Left ventricle myocardium inferior (tissue), 1 donor: ENCODE results near the gene THSD4. TPM values are rescaled to one million over a fixed set of nuclear protein-coding genes. Genes with fewer than 3 reads are reported as not detected.

ENCODE experiments used
- DNase-seq: peaks from one replicate; pipeline ENCODE4 v3.0.0-alpha.2; 2020
- H3K27ac ChIP-seq: fragments of 200-600 bp; replicated peaks from 2 replicates; pipeline ENCODE4 v1.8.0; 2021
- H3K27me3 ChIP-seq: fragments of 200-600 bp; 2 replicates; pipeline ENCODE4 v1.8.0; 2021; ENCODE audit warnings: low read depth
- H3K36me3 ChIP-seq: fragments of 200-600 bp; 2 replicates; pipeline ENCODE4 v1.8.0; 2021
- H3K4me1 ChIP-seq: fragments of 200-600 bp; 2 replicates; pipeline ENCODE4 v1.8.0; 2021
- H3K4me3 ChIP-seq: fragments of 200-600 bp; 2 replicates; pipeline ENCODE4 v1.8.0; 2021; ENCODE audit warnings: mild to moderate bottlenecking, moderate library complexity
- H3K9me3 ChIP-seq: fragments of 200-600 bp; replicated peaks from 2 replicates; pipeline ENCODE4 v1.8.0; 2021
- intact Hi-C: fragments of 100-400 bp; cut with micrococcal nuclease; formaldehyde crosslinking; loops from one replicate; pipeline ENCODE4 v1.11.0; 2022
- total RNA-seq: library from RNA; stranded (reverse); fragmentation: NEBNext Ultra II Directional; extraction: Animal tissue kit (Norgen Biotek cat#: 25700); gene quantifications from one replicate; pipeline ENCODE4 v1.2.1, GENCODE V29; 2021
- TF ChIP-seq, protein P1 (sequence below): fragments of 200-600 bp; IDR thresholded peaks from 2 replicates; pipeline ENCODE4 v1.8.0; 2021; ENCODE audit warnings: antibody characterized with exemption, mild to moderate bottlenecking, borderline replicate concordance
- donor health status: DM: no; HTN: yes; CAD: no; lungs with severe emphysema.

THSD4 gene
- total RNA-seq, 1 donor from 2014 or later, result 95.8 TPM

DNA sequence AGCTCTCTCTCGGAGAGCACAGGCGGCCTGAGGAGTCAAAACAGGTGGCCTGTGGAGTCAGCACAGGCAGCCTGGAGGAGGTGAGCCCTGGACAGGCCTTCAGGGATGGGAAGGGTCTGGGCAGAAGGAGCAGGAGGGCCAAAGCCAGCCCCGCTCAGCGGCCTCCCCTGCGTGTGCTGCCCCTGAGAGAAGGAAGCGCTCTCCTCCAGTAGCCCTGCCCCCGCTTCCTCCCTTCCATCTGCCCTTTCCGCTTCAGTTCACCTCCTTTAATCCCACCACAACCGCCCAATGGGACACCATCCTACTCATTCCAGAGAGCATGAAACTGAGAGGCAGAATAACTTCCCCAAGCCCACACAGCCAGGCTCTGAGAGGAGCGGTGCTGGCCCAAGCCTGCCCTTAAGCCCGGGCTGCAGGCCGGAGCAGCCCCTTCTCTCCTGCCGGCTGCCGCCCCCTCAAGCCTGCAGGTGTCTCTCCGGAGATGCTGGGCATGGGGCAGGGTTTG lies 691.9 kb downstream of the THSD4 start:
- intact Hi-C loops, result loop anchor here (10.0 kb wide), 1 partner anchor 362 kb away; no protein-coding TSS in a partner anchor
- H3K4me1 ChIP-seq, result peaks cover 40% of the 10 kb centered on the region
- no peaks in the 10 kb centered on the region for H3K9me3 ChIP-seq

GRCh38 chr15:71807691-71808091 lies 692.4 kb downstream of the THSD4 start:
- H3K4me1 ChIP-seq, result peaks cover 42% of the 10 kb centered on the region
- no peaks in the 10 kb centered on the region for H3K9me3 ChIP-seq
- TF ChIP-seq, protein P1, sequence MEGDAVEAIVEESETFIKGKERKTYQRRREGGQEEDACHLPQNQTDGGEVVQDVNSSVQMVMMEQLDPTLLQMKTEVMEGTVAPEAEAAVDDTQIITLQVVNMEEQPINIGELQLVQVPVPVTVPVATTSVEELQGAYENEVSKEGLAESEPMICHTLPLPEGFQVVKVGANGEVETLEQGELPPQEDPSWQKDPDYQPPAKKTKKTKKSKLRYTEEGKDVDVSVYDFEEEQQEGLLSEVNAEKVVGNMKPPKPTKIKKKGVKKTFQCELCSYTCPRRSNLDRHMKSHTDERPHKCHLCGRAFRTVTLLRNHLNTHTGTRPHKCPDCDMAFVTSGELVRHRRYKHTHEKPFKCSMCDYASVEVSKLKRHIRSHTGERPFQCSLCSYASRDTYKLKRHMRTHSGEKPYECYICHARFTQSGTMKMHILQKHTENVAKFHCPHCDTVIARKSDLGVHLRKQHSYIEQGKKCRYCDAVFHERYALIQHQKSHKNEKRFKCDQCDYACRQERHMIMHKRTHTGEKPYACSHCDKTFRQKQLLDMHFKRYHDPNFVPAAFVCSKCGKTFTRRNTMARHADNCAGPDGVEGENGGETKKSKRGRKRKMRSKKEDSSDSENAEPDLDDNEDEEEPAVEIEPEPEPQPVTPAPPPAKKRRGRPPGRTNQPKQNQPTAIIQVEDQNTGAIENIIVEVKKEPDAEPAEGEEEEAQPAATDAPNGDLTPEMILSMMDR, result no peak
- H3K4me3 ChIP-seq, result peak overlapping the region; percentile 33
- H3K27me3 ChIP-seq, result peaks cover 11% of the 10 kb centered on the region
- DNase-seq, result no peak
- peak overlapping the region; percentile 51 for H3K27ac ChIP-seq
- no peaks in the 10 kb centered on the region for H3K36me3 ChIP-seq
- intact Hi-C loops, result loop anchor here (10.0 kb wide), 1 partner anchor 363 kb away; no protein-coding TSS in a partner anchor

More for the DNA sequence above, 691.9 kb downstream of the THSD4 start:
- Histone ChIP-seq H3K36me3 (no peaks in the 10 kb centered on the region), H3K4me3 (no peak overlapping the region), H3K27ac (no peak overlapping the region), H3K27me3 (peaks cover 11% of the 10 kb centered on the region)
- TF ChIP-seq, protein P1, result no peak
- DNase-seq, result no peak

- no peak for DNase-seq
- H3K4me1 ChIP-seq, result peaks cover 50% of the 10 kb centered on the region
These were observed 693.2 kb downstream of the THSD4 start for GRCh38 chr15:71808311-71809020.

DNA sequence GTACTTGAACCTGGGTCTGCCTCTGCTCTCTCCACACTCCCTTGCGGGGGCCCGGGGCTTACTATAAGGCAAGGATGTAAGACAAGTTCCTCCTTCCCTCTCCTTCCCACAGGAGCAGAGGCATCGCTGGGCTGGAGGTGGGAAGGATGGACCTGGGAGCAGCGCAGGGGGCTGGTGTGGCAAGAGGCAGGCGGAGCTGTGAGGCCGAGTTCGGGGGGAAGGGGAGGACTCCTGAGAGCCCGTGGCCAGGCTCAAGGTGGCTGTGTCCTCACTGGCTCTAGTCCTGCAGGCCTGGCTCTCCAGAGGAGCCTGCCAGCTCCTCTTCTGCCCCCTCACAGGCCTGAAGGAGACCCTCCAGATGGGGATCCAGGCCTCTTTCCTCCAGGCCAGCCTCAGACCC lies 694.1 kb downstream of the THSD4 start:
- intact Hi-C loops, result loop anchor here (10.0 kb wide), 1 partner anchor 365 kb away; no protein-coding TSS in a partner anchor
- Histone ChIP-seq H3K27ac (no peak overlapping the region), H3K4me3 (no peak overlapping the region), H3K36me3 (no peaks in the 10 kb centered on the region), H3K27me3 (peaks cover 11% of the 10 kb centered on the region), H3K9me3 (no peaks in the 10 kb centered on the region), H3K4me1 (peaks cover 49% of the 10 kb centered on the region)
- TF ChIP-seq, protein P1, result no peak
- no peak for DNase-seq

More at GRCh38 chr15:71808311-71809020, 693.2 kb downstream of the THSD4 start:
- Histone ChIP-seq H3K9me3 (no peaks in the 10 kb centered on the region), H3K27ac (peak overlapping the region; percentile 51), H3K36me3 (no peaks in the 10 kb centered on the region), H3K27me3 (peaks cover 11% of the 10 kb centered on the region), H3K4me3 (peak overlapping the region; percentile 33)
- TF ChIP-seq, protein P1, result no peak
- intact Hi-C loops, result loop anchor here (10.0 kb wide), 1 partner anchor 364 kb away; no protein-coding TSS in a partner anchor

DNA sequence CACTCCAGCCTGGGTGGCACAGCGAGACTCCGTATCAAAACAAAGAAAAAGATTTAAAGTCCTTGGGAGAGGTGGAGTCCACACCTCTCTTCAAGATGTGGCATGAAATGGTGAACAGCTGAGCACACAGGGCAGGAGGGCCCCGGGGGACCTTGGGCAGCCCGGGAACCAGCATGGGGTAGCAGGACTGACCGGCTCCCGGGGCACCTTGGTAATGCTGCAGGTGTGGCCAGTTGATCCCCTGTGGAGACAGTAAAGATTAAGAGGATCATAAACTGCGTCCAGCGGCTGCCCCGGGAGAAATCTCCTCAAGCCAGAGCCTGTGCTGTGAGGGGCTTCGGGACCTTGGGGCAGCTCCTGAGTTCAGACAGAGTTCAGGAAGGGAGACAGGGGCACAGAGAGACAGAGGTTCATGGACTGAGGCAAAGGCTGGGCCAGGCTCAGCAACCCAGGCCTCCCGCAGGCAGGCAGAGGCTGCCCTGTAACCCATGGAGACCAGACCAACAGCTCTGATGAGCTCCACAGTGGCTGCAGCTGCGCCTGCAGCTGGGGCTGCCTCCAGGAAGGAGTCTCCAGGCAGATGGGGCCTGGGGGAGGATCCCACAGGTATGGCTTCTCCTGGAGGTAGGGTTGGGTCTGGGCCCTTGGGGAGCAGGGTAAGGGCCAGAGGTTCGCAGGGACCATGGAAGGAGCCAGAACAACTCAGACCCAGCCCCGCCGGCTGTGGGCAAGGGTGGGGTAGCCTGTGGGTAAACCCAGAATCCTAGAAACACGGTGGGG lies 695.2 kb downstream of the THSD4 start, which contains the start of gene NR2E3:
Gene NR2E3 (plus strand): TSS at position 299 of the 780 bp plus-strand sequence. CDS start 190 bp downstream, at position 489.
- Histone ChIP-seq H3K36me3 (no peaks in the 10 kb centered on the region), H3K9me3 (no peaks in the 10 kb centered on the region), H3K4me3 (no peak within 1 kb of the TSS), H3K4me1 (peaks cover 40% of the 10 kb centered on the region), H3K27me3 (peaks cover 11% of the 10 kb centered on the region), H3K27ac (no peak within 1 kb of the TSS)
- intact Hi-C loops, result no loop called here
- DNase-seq, result no peak
- TF ChIP-seq, protein P1, result no peak
